GM11168 (cell line): Measurements from ENCODE around the gene RGSL1.

ENCODE experiments used
- in situ Hi-C: fragments of 300-500 bp; cut with MboI; formaldehyde crosslinking; loops from one replicate; pipeline ENCODE4 v1.12.0; 2022; ENCODE audit warnings: low sequenced_read_pairs; ENCODE audit not compliant: unreplicated experiment

RGSL1 gene

GRCh38 chr1:182450087-182450486 is at the start of gene RGSL1:
TSS of gene RGSL1 (plus strand) at chr1:182450146. CDS start at chr1:182450166, 20 bp downstream.
- in situ Hi-C loops, result loop anchor here (5.0 kb wide), 1 partner anchor 332 kb away; no protein-coding TSS in a partner anchor

DNA sequence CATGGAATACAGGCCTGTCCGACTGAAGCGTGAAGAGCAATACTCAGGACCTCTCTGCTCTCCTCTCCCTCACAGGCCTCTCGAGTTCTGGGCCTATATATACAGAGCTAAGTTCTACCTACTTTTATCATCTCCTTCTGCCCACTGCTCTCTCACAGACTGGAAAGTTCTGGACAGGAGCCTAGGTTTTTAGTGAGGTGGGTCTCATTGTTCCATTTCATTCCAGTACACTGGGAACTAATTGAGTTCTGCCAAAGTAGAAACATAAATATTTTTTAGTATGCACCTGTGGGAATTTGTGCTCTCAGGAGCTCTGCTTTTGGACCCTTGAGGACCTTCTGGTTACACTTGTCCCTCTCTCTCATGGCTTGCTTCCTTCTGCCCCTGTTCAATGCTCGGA is 49.4 kb upstream of the RGSL1 start, which contains the start of gene TEDDM1:
Gene TEDDM1 (minus strand): TSS at position 101 of the 400 bp plus-strand sequence. CDS start 182 bp downstream, outside the sequence.
- in situ Hi-C loops, result no loop called here

GRCh38 chr1:182404781-182405180 is 45.2 kb upstream of the RGSL1 start:
- in situ Hi-C loops, result no loop called here

- in situ Hi-C loops, result no loop called here
Measured at GRCh38 chr1:182405578-182405977, 44.4 kb upstream of the RGSL1 start.

DNA sequence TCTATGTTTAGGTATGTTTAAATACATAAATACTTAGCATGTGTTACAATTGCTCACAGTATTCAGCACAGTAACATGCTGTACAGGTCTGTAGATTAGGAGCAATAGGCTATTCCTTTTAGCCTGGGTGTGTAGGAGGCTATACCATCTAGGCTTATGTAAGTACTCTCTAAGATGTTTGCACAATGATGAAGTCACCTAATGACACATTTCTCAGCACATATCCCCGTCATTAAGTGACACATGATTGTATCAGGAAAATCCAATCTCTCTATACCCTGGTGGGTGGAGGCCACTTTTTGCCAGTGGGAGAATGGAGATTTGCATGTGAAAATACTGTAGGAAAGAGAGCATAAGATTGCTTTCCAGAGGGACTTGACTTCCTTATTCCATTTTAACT is 43.9 kb upstream of the RGSL1 start:
- in situ Hi-C loops, result no loop called here

- in situ Hi-C loops, result no loop called here
Measured at GRCh38 chr1:182407724-182408123, 42.2 kb upstream of the RGSL1 start.

GRCh38 chr1:182408435-182409075 is 41.4 kb upstream of the RGSL1 start:
- in situ Hi-C loops, result no loop called here

- in situ Hi-C loops, result no loop called here
Measured at GRCh38 chr1:182410138-182410537, 39.8 kb upstream of the RGSL1 start.

- in situ Hi-C loops, result no loop called here
Measured at GRCh38 chr1:182410620-182411273, 39.2 kb upstream of the RGSL1 start.

DNA sequence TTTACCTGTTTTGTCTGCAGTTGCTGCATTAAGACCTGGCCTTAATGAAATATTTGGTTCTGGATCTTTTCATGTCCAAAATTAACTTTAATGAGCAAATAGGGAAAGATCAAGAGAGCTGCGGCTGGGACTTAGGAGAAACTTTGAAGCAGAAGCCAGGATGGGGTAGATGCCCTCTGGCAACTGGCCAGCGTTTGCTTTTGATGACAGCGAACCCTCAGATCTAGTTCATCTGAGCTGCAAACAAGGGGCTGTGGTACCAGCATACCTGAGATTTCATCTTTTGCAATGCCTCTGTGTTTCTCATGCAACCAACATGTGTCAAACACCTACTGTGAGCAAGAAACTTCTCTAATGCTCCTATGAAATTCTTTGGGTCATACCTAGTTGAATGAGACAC is 36.5 kb upstream of the RGSL1 start:
- in situ Hi-C loops, result no loop called here

- in situ Hi-C loops, result no loop called here
Measured at GRCh38 chr1:182413969-182414368, 36.0 kb upstream of the RGSL1 start.

DNA sequence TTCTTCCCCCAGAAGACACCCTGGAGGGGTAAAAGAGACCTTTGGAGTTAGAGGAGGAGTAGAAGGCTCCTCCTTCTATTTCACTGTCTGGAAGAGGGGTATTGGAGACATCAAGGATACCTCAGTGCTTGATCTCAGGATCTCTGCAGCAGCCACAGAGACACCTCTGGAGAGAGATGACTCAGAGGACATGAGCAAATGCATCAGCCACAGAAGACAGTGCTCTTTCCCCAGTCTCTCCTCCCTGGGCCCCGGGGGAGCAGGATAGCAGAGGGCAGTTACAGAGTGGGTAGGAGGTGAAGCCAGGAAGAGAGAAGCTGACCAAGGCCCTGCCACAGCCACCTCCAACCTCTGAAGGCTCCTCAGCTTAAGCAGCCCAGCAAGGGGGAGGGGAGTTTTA is 34.2 kb upstream of the RGSL1 start:
- in situ Hi-C loops, result no loop called here

DNA sequence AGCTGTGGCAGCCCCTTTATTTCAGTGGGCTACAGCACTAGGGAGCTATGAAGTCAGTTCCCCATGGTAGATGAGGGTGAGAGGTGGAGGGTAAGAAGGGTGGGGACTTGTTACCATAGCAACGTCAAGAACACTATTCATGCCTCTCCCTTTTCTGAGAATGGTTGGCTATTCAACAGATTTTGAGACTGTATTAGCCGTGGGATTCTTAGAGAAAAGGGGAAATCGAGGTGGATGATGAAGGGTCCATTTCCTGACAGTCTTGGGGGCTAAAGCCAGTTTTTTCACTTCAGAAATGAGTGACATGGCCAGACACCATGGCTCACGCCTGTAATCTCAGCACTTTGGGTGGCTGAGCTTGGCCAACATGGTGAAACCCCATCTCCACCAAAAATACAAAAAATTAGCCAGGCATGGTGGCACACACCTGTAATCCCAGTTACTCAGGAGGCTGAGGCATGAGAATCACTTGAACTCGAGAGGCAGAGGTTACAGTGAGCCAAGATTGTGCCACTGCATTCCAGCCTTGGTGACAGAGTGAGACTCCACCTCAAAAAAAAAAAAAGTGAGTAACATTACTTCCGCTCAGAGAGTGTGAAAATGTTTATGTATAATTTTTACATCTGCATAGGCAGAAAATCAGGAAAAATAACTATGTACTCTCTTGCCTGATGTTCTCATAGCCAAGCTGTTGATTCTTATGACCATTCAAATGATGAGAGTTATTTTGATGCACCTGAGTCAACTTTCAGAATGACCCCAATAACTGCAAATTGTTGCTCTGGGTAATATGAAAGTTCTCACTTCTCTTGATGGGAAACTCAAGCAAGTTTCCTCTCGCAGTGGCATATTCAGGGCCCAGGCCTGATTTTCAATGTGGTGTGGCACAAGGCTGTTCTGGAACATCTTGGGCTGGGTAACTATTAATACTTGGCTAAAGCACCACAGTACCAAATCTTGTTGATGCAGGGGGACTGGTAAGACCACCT is 23.2 kb upstream of the RGSL1 start:
- in situ Hi-C loops, result no loop called here

GRCh38 chr1:182428043-182428442 is 21.9 kb upstream of the RGSL1 start:
- in situ Hi-C loops, result no loop called here

DNA sequence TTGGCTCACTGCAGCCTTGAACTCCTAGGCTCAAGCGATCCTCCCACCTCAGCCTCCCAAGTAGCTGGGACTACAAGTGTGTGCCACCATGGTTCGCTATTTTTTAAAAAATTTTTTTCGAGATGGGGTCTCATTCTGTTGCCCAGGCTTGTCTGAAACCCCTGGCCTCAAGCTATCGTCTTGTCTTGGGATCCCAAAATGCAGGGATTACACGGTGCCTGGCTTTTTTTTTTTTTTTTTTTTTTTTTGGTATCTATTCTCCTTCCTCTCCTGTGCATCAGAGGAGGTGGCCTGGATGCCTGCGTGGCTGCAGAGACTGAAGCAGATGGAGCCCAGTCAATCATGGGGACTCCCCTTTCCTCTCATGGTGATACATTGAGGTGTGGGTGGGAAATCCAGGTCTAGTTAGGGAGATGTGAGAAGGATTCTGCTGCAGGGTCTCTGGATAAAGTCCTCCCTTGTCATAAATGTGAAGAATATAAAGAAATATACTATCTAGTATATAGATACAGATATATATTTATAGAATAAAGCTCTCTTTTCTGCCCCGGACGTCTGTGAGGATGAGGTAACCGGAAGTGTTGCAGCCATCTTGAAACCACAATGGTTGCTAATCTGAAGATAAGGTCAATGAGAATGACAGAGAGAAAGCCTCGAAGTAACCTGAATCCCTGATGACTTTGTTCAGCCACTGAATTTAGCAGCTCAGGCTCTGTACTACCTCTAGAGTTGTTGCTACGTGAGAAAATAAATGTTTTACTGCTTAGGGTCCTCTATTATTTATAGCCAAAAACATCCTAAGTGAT is 19.5 kb upstream of the RGSL1 start:
- in situ Hi-C loops, result no loop called here

GRCh38 chr1:182431278-182431677 is 18.7 kb upstream of the RGSL1 start:
- in situ Hi-C loops, result no loop called here

- in situ Hi-C loops, result no loop called here
Measured at GRCh38 chr1:182433580-182433979, 16.4 kb upstream of the RGSL1 start.

GRCh38 chr1:182438326-182438725 is 11.6 kb upstream of the RGSL1 start:
- in situ Hi-C loops, result no loop called here

DNA sequence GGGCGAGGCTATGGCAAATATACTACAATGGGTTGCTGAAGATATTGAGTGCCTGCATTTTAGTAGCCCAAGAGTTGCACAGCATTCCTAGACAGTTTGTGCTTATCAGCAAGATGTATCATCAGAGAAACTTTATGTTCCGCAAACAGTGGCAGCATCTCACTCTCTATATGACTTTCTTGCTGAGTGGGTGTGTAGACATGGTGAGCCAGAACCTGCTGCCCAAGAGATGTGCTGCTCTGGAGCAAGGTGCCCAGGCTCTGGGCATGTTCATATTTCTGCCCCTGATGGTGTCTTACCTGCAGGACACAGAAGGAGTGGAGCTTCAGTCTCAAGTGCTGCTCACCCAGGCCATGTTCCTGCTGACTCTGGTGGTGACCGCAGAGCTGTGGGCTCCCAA is 8.2 kb upstream of the RGSL1 start:
- in situ Hi-C loops, result no loop called here

DNA sequence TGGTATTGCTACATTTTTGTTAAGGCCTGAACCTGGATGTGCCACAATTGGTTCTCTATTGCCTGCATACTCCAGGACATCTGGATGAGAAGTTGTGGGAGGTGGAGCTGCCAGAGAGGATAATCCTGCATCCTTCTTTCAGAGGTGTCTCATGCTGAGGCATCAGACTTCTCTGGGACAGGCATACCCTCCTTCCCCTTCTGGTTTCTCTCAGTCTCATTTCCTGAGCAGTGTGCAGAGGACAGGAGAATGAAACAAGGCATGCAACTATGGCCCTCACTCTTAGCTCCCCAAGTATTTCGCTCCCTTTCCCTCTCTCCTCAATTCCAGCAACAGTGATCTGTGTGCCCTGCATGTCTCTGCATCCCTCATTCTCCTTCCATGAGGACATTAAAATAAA is 7.6 kb upstream of the RGSL1 start:
- in situ Hi-C loops, result no loop called here
